Measurements from ENCODE around the gene COMMD1. TPM values are rescaled to one million over a fixed set of nuclear protein-coding genes. Genes with fewer than 3 reads are reported as not detected.

COMMD1 gene
- polyA plus RNA-seq, 1 of the 3 experiments (the other 2 are of a cell fraction): 32.5 TPM

DNA sequence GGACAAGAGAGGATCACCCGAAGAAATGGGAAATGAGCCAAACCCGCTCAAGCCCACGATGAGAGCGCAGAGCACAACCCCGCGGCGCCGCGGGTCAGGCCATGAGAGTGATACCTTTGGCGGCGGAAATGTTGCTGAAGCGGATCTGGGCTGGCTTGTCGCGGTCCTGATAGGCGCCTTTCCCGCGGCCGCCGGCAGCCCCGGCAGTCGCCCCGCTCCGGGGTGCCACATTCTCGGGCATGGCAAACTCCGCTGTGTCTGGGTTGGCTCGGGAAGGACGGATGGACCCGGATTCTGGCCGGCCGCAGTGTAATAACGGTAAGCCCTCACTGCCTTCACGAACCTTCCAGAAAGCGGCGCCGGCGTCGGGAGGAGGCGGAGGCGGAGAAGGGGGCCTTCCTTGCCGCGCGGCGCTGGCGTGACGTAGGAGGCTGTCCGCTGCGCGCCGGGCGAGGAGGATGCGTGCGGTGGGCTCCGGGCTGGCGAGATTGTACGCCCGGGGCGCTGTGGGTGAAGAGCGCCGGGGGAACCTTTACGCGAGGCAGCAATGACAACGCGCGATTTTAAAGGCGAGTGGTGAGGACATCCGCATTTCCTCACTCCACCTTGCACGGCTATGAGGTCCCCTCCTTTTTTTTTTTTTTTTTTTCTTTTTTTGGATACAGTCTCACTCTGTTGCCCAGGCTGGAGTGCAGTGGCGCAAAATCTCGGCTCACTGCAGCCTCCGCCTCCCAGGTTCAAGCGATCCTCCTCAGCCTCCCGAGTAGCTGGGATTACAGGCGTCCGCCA lies 17.0 kb upstream of the COMMD1 start, which contains the start of gene CCT4:
Gene CCT4 (minus strand): TSS at position 390 of the 789 bp plus-strand sequence. CDS start 149 bp downstream, at position 241.
- WGBS (ENCODE audit: low lambda C conversion rate): under 1% methylated on average over 54 of the region's 74 CpGs
- no peak for TF ChIP-seq RFX5 (IDR thresholded peaks at IDR 0.05; ENCODE audit: low read length)
- peak; percentile 97 for TF ChIP-seq POLR2AphosphoS5 (IDR thresholded peaks at IDR 0.05; ENCODE audit: low read depth, low read length)
- 0 out of 2 replicates have a peak, but pooled peaks have one; percentile 40 for TF ChIP-seq SIN3A (IDR thresholded peaks at IDR 0.05; ENCODE audit: borderline replicate concordance, low read depth, low read length)
- TF ChIP-seq, protein P1, sequence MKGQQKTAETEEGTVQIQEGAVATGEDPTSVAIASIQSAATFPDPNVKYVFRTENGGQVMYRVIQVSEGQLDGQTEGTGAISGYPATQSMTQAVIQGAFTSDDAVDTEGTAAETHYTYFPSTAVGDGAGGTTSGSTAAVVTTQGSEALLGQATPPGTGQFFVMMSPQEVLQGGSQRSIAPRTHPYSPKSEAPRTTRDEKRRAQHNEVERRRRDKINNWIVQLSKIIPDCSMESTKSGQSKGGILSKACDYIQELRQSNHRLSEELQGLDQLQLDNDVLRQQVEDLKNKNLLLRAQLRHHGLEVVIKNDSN (IDR thresholded peaks at IDR 0.05; ENCODE audit: borderline replicate concordance, low read depth): no peak
- TF ChIP-seq, protein P2, sequence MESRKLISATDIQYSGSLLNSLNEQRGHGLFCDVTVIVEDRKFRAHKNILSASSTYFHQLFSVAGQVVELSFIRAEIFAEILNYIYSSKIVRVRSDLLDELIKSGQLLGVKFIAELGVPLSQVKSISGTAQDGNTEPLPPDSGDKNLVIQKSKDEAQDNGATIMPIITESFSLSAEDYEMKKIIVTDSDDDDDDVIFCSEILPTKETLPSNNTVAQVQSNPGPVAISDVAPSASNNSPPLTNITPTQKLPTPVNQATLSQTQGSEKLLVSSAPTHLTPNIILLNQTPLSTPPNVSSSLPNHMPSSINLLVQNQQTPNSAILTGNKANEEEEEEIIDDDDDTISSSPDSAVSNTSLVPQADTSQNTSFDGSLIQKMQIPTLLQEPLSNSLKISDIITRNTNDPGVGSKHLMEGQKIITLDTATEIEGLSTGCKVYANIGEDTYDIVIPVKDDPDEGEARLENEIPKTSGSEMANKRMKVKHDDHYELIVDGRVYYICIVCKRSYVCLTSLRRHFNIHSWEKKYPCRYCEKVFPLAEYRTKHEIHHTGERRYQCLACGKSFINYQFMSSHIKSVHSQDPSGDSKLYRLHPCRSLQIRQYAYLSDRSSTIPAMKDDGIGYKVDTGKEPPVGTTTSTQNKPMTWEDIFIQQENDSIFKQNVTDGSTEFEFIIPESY (IDR thresholded peaks at IDR 0.05; ENCODE audit: borderline replicate concordance, low read depth): no peak
- no peak for TF ChIP-seq FOSL2 (IDR thresholded peaks at IDR 0.05; ENCODE audit: borderline replicate concordance, low read depth)
- TF ChIP-seq FOXJ3 (CRISPR knock-in tag; IDR thresholded peaks at IDR 0.05): no peak
- TF ChIP-seq, protein P3, sequence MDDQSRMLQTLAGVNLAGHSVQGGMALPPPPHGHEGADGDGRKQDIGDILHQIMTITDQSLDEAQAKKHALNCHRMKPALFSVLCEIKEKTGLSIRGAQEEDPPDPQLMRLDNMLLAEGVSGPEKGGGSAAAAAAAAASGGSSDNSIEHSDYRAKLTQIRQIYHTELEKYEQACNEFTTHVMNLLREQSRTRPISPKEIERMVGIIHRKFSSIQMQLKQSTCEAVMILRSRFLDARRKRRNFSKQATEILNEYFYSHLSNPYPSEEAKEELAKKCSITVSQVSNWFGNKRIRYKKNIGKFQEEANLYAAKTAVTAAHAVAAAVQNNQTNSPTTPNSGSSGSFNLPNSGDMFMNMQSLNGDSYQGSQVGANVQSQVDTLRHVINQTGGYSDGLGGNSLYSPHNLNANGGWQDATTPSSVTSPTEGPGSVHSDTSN (IDR thresholded peaks at IDR 0.05): no peak
- TF ChIP-seq FOXM1 (IDR thresholded peaks at IDR 0.05; ENCODE audit: low read depth): no peak
- TF ChIP-seq MEF2A (IDR thresholded peaks at IDR 0.05; ENCODE audit: borderline replicate concordance, low read depth): no peak
- no peak for TF ChIP-seq RXRA (IDR thresholded peaks at IDR 0.05; ENCODE audit: borderline replicate concordance, low read depth)
- TF ChIP-seq MXI1 (IDR thresholded peaks at IDR 0.05; ENCODE audit: low read depth, low read length): peak; percentile 72
- no peak for TF ChIP-seq RAD21 (IDR thresholded peaks at IDR 0.05; ENCODE audit: low read length)
- TF ChIP-seq, protein P4, sequence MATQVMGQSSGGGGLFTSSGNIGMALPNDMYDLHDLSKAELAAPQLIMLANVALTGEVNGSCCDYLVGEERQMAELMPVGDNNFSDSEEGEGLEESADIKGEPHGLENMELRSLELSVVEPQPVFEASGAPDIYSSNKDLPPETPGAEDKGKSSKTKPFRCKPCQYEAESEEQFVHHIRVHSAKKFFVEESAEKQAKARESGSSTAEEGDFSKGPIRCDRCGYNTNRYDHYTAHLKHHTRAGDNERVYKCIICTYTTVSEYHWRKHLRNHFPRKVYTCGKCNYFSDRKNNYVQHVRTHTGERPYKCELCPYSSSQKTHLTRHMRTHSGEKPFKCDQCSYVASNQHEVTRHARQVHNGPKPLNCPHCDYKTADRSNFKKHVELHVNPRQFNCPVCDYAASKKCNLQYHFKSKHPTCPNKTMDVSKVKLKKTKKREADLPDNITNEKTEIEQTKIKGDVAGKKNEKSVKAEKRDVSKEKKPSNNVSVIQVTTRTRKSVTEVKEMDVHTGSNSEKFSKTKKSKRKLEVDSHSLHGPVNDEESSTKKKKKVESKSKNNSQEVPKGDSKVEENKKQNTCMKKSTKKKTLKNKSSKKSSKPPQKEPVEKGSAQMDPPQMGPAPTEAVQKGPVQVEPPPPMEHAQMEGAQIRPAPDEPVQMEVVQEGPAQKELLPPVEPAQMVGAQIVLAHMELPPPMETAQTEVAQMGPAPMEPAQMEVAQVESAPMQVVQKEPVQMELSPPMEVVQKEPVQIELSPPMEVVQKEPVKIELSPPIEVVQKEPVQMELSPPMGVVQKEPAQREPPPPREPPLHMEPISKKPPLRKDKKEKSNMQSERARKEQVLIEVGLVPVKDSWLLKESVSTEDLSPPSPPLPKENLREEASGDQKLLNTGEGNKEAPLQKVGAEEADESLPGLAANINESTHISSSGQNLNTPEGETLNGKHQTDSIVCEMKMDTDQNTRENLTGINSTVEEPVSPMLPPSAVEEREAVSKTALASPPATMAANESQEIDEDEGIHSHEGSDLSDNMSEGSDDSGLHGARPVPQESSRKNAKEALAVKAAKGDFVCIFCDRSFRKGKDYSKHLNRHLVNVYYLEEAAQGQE (IDR thresholded peaks at IDR 0.05; ENCODE audit: low read depth, low read length): peak; percentile 45; the same call in 1 of the 2 replicates
- no peak for TF ChIP-seq EZH2phosphoT487 (IDR thresholded peaks at IDR 0.05; ENCODE audit: borderline replicate concordance, low read depth)
- no peak for TF ChIP-seq JUND (IDR thresholded peaks at IDR 0.05)
- TF ChIP-seq TEAD4 (IDR thresholded peaks at IDR 0.05; ENCODE audit: borderline replicate concordance, insufficient read depth): no peak
- TF ChIP-seq, protein P5, sequence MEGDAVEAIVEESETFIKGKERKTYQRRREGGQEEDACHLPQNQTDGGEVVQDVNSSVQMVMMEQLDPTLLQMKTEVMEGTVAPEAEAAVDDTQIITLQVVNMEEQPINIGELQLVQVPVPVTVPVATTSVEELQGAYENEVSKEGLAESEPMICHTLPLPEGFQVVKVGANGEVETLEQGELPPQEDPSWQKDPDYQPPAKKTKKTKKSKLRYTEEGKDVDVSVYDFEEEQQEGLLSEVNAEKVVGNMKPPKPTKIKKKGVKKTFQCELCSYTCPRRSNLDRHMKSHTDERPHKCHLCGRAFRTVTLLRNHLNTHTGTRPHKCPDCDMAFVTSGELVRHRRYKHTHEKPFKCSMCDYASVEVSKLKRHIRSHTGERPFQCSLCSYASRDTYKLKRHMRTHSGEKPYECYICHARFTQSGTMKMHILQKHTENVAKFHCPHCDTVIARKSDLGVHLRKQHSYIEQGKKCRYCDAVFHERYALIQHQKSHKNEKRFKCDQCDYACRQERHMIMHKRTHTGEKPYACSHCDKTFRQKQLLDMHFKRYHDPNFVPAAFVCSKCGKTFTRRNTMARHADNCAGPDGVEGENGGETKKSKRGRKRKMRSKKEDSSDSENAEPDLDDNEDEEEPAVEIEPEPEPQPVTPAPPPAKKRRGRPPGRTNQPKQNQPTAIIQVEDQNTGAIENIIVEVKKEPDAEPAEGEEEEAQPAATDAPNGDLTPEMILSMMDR (IDR thresholded peaks at IDR 0.05): no peak
- TF ChIP-seq GATA2 (CRISPR knock-in tag; IDR thresholded peaks at IDR 0.05): no peak
- TF ChIP-seq NRF1 (IDR thresholded peaks at IDR 0.05; ENCODE audit: low read depth, low read length): no peak
- peak; percentile 73 for TF ChIP-seq ELF1 (IDR thresholded peaks at IDR 0.05)
- TF ChIP-seq, protein P6, sequence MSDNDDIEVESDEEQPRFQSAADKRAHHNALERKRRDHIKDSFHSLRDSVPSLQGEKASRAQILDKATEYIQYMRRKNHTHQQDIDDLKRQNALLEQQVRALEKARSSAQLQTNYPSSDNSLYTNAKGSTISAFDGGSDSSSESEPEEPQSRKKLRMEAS (IDR thresholded peaks at IDR 0.05; ENCODE audit: low read depth): peak; percentile 94
- peak; percentile 80 for TF ChIP-seq CHD2 (IDR thresholded peaks at IDR 0.05; ENCODE audit: low read length, partially characterized antibody)

More for the DNA sequence above, 17.0 kb upstream of the COMMD1 start, which contains the start of gene CCT4:
- peak within 1 kb of the TSS; percentile 97 for H3K9ac ChIP-seq
- peaks cover 4 to 5% of the 10 kb centered on the region in 2 experiments; a peak in 1 of 4 replicates for H3K4me1 ChIP-seq (ENCODE audit: control insufficient read depth in 1 of 2, insufficient read depth in 2 of 2, low read depth in 1 of 2, low read length in 1 of 2)
- peaks cover 6% of the 10 kb centered on the region for H3F3A ChIP-seq (replicated peaks; ENCODE audit: insufficient read depth)
- peak within 1 kb of the TSS; percentile 82 for H3K4me2 ChIP-seq
- peaks cover 39% of the 10 kb centered on the region for H4K20me1 ChIP-seq (ENCODE audit: insufficient read depth)
- H2AFZ ChIP-seq (ENCODE audit: low read depth): peak within 1 kb of the TSS; percentile 87
- peaks cover 50% of the 10 kb centered on the region for H3K79me2 ChIP-seq (ENCODE audit: insufficient read depth)
- peak; percentile 89 for DNase-seq
- H3K27me3 ChIP-seq (ENCODE audit: insufficient read depth): no peaks in the 10 kb centered on the region
- CTCF ChIA-PET: interaction anchor here (0.7 to 1.6 kb wide), 2 partner anchors 10 to 375 kb away, joined by 4 read pairs; no protein-coding TSS in a partner anchor
- H3K9me3 ChIP-seq: no peaks in the 10 kb centered on the region
- no peaks in the 10 kb centered on the region for H3K9me2 ChIP-seq
- H3K27ac ChIP-seq (ENCODE audit: low read depth in 2 of 2, low read length in 1 of 2): peak within 1 kb of the TSS; percentile 88 to 90
- H3K4me3 ChIP-seq (ENCODE audit: low read depth in 2 of 2, low read length in 1 of 2): peak within 1 kb of the TSS; percentile 72 to 98
- POLR2A ChIA-PET: no interaction called here
- H3K36me3 ChIP-seq (replicated peaks in 1 of 2; ENCODE audit: control insufficient read depth in 1 of 2, insufficient read depth in 2 of 2, low read length in 1 of 2): peaks cover 13 to 31% of the 10 kb centered on the region in 2 experiments
